ENCODE measurements around the gene MAPK8IP3.
A peak's percentile ranks its signal among the peaks of the same experiment; 100 is the strongest.

MAPK8IP3 gene

DNA sequence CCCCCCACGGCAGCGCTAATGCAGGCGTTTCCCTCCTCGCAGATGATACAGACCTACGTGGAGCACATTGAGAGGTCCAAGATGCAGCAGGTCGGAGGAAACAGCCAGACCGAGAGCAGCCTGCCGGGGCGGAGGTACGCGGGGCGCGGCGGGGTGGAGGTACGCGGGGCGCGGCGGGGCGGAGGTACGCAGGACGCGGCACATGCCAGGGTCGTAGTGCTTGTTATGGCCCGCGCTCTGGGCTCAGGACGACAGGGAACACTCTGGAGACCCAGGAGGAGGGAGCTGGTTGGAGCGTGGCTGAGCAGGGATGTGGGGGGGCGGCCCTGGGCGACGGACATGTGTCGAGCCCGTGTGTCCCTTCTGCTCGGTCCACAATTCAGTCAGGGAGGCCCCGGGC, 23.4 kb downstream of the MAPK8IP3 start:
- Histone ChIP-seq H3K4me2 (ENCODE audit: low read length) (no peak overlapping the region), H2BK5ac (ENCODE audit: low read depth, low read length, poor library complexity) (no peak overlapping the region), H4K12ac (ENCODE audit: low read depth, low read length) (no peak overlapping the region), H3K36me3 (ENCODE audit: control insufficient read depth in 1 of 2, insufficient read depth in 2 of 2, low read length in 2 of 2) (peaks cover 57 to 63% of the 10 kb centered on the region in 2 experiments), H3K27ac (ENCODE audit: low read depth, low read length) (no peak overlapping the region), H2BK12ac (ENCODE audit: low read length) (no peak overlapping the region), H3K9ac (ENCODE audit: low read length) (no peak overlapping the region), H2BK120ac (ENCODE audit: insufficient read depth, low read length, poor library complexity) (no peak overlapping the region), H3K14ac (ENCODE audit: low read length) (no peak overlapping the region), H3K9me3 (ENCODE audit: insufficient read depth, low read depth, low read length) (peaks cover 5% of the 10 kb centered on the region), H3K4me1 (ENCODE audit: control insufficient read depth in 1 of 2, insufficient read depth in 2 of 2, low read length in 2 of 2) (no peaks in the 10 kb centered on the region), H3K4me3 (ENCODE audit: low read depth, low read length) (no peak overlapping the region), H3K79me2 (ENCODE audit: control insufficient read depth, insufficient read depth, low read length, poor library complexity) (no peaks in the 10 kb centered on the region), H2AFZ (ENCODE audit: insufficient read depth, low read length, poor library complexity) (no peak overlapping the region), H3K79me1 (ENCODE audit: low read length) (no peaks in the 10 kb centered on the region), H2AK5ac (ENCODE audit: low read length) (no peak overlapping the region), H4K8ac (ENCODE audit: low read depth, low read length) (no peak overlapping the region), H3K18ac (ENCODE audit: low read length) (no peak overlapping the region), H3K4ac (ENCODE audit: low read depth, low read length) (no peak overlapping the region), H4K91ac (ENCODE audit: low read depth, low read length) (no peak overlapping the region), H3K23ac (ENCODE audit: low read length) (no peak overlapping the region), H3K27me3 (ENCODE audit: insufficient read depth, low read length) (no peaks in the 10 kb centered on the region)
- no peak for DNase-seq
- no CpG with 5 or more reads among the region's 35 CpGs for WGBS (ENCODE audit: extremely low coverage, insufficient coverage, insufficient read length)

DNA sequence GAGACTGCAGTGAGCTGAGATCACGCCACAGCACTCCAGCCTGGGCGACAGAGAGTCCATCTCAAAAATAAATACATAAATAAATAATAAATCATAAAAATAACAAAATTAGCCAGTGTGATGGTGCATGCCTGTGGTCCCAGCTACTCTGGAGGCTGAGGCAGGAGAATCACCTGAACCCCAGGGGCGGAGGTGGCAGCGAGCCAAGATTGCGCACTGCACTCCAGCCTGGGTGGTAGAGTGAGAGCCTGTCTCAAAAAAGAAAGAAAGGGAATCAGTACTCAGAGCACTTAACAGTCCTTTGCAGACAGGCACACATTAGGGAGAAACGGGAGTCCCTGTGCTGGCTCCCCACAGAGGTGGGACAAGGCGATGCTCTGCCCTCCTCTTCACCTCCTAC, 25.1 kb downstream of the MAPK8IP3 start:
- Histone ChIP-seq H2BK120ac (ENCODE audit: insufficient read depth, low read length, poor library complexity) (no peak overlapping the region), H3K4me3 (ENCODE audit: low read depth, low read length) (no peak overlapping the region), H3K4ac (ENCODE audit: low read depth, low read length) (no peak overlapping the region), H3K18ac (ENCODE audit: low read length) (no peak overlapping the region), H3K79me1 (ENCODE audit: low read length) (no peaks in the 10 kb centered on the region), H3K14ac (ENCODE audit: low read length) (no peak overlapping the region), H3K9me3 (ENCODE audit: insufficient read depth, low read depth, low read length) (peaks cover 19% of the 10 kb centered on the region), H3K79me2 (ENCODE audit: control insufficient read depth, insufficient read depth, low read length, poor library complexity) (no peaks in the 10 kb centered on the region), H3K23ac (ENCODE audit: low read length) (no peak overlapping the region), H4K8ac (ENCODE audit: low read depth, low read length) (no peak overlapping the region), H3K27me3 (ENCODE audit: insufficient read depth, low read length) (no peaks in the 10 kb centered on the region), H2AFZ (ENCODE audit: insufficient read depth, low read length, poor library complexity) (no peak overlapping the region), H4K91ac (ENCODE audit: low read depth, low read length) (no peak overlapping the region), H2BK12ac (ENCODE audit: low read length) (no peak overlapping the region), H2AK5ac (ENCODE audit: low read length) (no peak overlapping the region), H3K9ac (ENCODE audit: low read length) (no peak overlapping the region), H2BK5ac (ENCODE audit: low read depth, low read length, poor library complexity) (no peak overlapping the region), H4K12ac (ENCODE audit: low read depth, low read length) (no peak overlapping the region), H3K4me2 (ENCODE audit: low read length) (no peak overlapping the region), H3K27ac (ENCODE audit: low read depth, low read length) (no peak overlapping the region), H3K36me3 (ENCODE audit: control insufficient read depth in 1 of 2, insufficient read depth in 2 of 2, low read length in 2 of 2) (peaks cover 56 to 68% of the 10 kb centered on the region in 2 experiments), H3K4me1 (ENCODE audit: control insufficient read depth in 1 of 2, insufficient read depth in 2 of 2, low read length in 2 of 2) (no peaks in the 10 kb centered on the region)
- DNase-seq = no peak
- WGBS (ENCODE audit: extremely low coverage, insufficient coverage, insufficient read length) = no CpG with 5 or more reads among the region's 7 CpGs

DNA sequence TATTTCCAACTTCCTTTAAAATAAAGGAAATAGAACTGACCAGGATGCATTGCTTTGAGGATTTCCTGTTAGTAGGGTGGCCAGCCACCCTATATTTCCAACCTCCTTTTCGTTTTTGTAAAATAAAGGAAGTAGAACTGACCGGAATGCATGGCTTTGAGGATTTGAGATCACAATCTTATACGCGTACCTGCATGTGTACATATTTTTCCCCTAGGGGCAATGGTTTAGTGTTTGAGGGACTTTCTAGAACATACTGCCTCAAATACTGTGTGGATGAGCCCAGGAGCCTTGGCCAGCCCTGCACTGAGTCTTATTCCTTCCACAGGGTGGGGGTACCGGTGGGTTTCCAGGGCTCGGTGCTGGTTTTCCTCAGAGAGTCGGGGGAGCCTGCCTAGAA, 25.6 kb downstream of the MAPK8IP3 start:
- H3K9me3 ChIP-seq (ENCODE audit: insufficient read depth, low read depth, low read length) = peaks cover 24% of the 10 kb centered on the region
- no peak overlapping the region for H3K14ac ChIP-seq (ENCODE audit: low read length)
- H3K4me1 ChIP-seq (ENCODE audit: control insufficient read depth in 1 of 2, insufficient read depth in 2 of 2, low read length in 2 of 2) = no peaks in the 10 kb centered on the region
- H3K4me3 ChIP-seq (ENCODE audit: low read depth, low read length) = no peak overlapping the region
- H2BK120ac ChIP-seq (ENCODE audit: insufficient read depth, low read length, poor library complexity) = no peak overlapping the region
- no peak overlapping the region for H3K4me2 ChIP-seq (ENCODE audit: low read length)
- H3K27me3 ChIP-seq (ENCODE audit: insufficient read depth, low read length) = no peaks in the 10 kb centered on the region
- peaks cover 56 to 66% of the 10 kb centered on the region in 2 experiments for H3K36me3 ChIP-seq (ENCODE audit: control insufficient read depth in 1 of 2, insufficient read depth in 2 of 2, low read length in 2 of 2)
- no peak overlapping the region for H2BK5ac ChIP-seq (ENCODE audit: low read depth, low read length, poor library complexity)
- no peaks in the 10 kb centered on the region for H3K79me1 ChIP-seq (ENCODE audit: low read length)
- no peak overlapping the region for H3K9ac ChIP-seq (ENCODE audit: low read length)
- WGBS (ENCODE audit: extremely low coverage, insufficient coverage, insufficient read length) = no CpG with 5 or more reads among the region's 7 CpGs
- no peak overlapping the region for H3K18ac ChIP-seq (ENCODE audit: low read length)
- H4K91ac ChIP-seq (ENCODE audit: low read depth, low read length) = no peak overlapping the region
- H2AFZ ChIP-seq (ENCODE audit: insufficient read depth, low read length, poor library complexity) = no peak overlapping the region
- H2BK12ac ChIP-seq (ENCODE audit: low read length) = no peak overlapping the region
- no peak overlapping the region for H4K12ac ChIP-seq (ENCODE audit: low read depth, low read length)
- H3K23ac ChIP-seq (ENCODE audit: low read length) = no peak overlapping the region
- H2AK5ac ChIP-seq (ENCODE audit: low read length) = no peak overlapping the region
- no peaks in the 10 kb centered on the region for H3K79me2 ChIP-seq (ENCODE audit: control insufficient read depth, insufficient read depth, low read length, poor library complexity)
- no peak overlapping the region for H4K8ac ChIP-seq (ENCODE audit: low read depth, low read length)
- H3K4ac ChIP-seq (ENCODE audit: low read depth, low read length) = no peak overlapping the region
- H3K27ac ChIP-seq (ENCODE audit: low read depth, low read length) = no peak overlapping the region
- DNase-seq = peak; percentile 53 to 90

DNA sequence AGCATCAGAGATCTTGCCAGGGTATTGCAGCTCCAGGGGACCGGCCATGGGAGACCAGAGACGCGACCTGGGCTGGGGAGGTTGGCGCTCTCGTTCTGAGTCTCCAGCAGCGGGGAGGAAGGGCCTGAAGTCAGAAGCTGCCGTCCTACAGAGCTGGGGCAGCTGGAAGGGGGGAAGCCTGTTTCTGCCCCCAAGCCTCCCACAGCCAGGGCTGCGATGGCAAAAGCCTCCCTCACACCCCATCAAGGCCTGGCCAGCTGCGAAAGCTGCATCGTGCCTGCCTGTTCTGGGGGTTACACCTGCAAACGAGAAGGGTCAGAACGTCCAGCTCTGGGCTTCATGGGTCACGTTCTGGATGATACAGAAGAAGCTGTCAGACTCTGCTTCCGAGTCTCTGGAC, 26.1 kb downstream of the MAPK8IP3 start:
- WGBS (ENCODE audit: extremely low coverage, insufficient coverage, insufficient read length) = no CpG with 5 or more reads among the region's 14 CpGs
- H3K18ac ChIP-seq (ENCODE audit: low read length) = no peak overlapping the region

More for the DNA sequence above, 26.1 kb downstream of the MAPK8IP3 start:
- Histone ChIP-seq H3K36me3 (ENCODE audit: control insufficient read depth in 1 of 2, insufficient read depth in 2 of 2, low read length in 2 of 2) (peaks cover 56 to 62% of the 10 kb centered on the region in 2 experiments), H2AFZ (ENCODE audit: insufficient read depth, low read length, poor library complexity) (no peak overlapping the region), H3K4me2 (ENCODE audit: low read length) (no peak overlapping the region), H3K9me3 (ENCODE audit: insufficient read depth, low read depth, low read length) (peaks cover 28% of the 10 kb centered on the region), H4K91ac (ENCODE audit: low read depth, low read length) (no peak overlapping the region), H3K14ac (ENCODE audit: low read length) (no peak overlapping the region), H3K23ac (ENCODE audit: low read length) (no peak overlapping the region), H3K27me3 (ENCODE audit: insufficient read depth, low read length) (no peaks in the 10 kb centered on the region), H3K4me1 (ENCODE audit: control insufficient read depth in 1 of 2, insufficient read depth in 2 of 2, low read length in 2 of 2) (no peaks in the 10 kb centered on the region), H4K8ac (ENCODE audit: low read depth, low read length) (no peak overlapping the region), H3K27ac (ENCODE audit: low read depth, low read length) (no peak overlapping the region), H2BK12ac (ENCODE audit: low read length) (no peak overlapping the region), H2BK120ac (ENCODE audit: insufficient read depth, low read length, poor library complexity) (no peak overlapping the region), H3K4me3 (ENCODE audit: low read depth, low read length) (no peak overlapping the region), H3K4ac (ENCODE audit: low read depth, low read length) (no peak overlapping the region), H2AK5ac (ENCODE audit: low read length) (no peak overlapping the region), H3K9ac (ENCODE audit: low read length) (no peak overlapping the region), H2BK5ac (ENCODE audit: low read depth, low read length, poor library complexity) (no peak overlapping the region), H3K79me1 (ENCODE audit: low read length) (no peaks in the 10 kb centered on the region), H4K12ac (ENCODE audit: low read depth, low read length) (no peak overlapping the region), H3K79me2 (ENCODE audit: control insufficient read depth, insufficient read depth, low read length, poor library complexity) (no peaks in the 10 kb centered on the region)
- DNase-seq = no peak

Data from trophoblast cell (in vitro differentiated cells and primary cell).